K562 (cell line): ENCODE results near the gene ECSIT. TPM values are rescaled to one million over a fixed set of nuclear protein-coding genes. Genes with fewer than 3 reads are reported as not detected.

Experiments used
- BCOR ChIP-seq: fragments of 450-650 bp; IDR thresholded peaks from 2 replicates; pipeline ENCODE4 v1.6.1; 2016
- CBX1 ChIP-seq: sonication (generic); IDR thresholded peaks from 2 replicates; pipeline ENCODE4 v1.6.1; 2016; ENCODE audit warnings: antibody characterized with exemption, low read depth, mild to moderate bottlenecking
- PHF20 ChIP-seq: fragments of 450-650 bp; IDR thresholded peaks from 2 replicates; pipeline ENCODE4 v1.6.1; 2018; ENCODE audit not compliant: partially characterized antibody
- PTBP1 ChIP-seq: fragments of 200-400 bp; formaldehyde crosslinking; IDR thresholded peaks from 2 replicates; pipeline ENCODE4 v1.6.1; 2017; ENCODE audit warnings: low read depth, low read length
- RAD21 ChIP-seq, 2 experiments: fragments of 250-450 bp in 1 of 2; fragments of 450-650 bp in 1 of 2; sonication (Bioruptor Pico) in 1 of 2; formaldehyde crosslinking in 1 of 2; IDR thresholded peaks in 1 of 2; conservative IDR thresholded peaks in 1 of 2; 2 replicates each; pipeline versions ENCODE4 v1.4.0 to v1.8.0; 2020 to 2022; ENCODE audit warnings: mild to moderate bottlenecking in 2 of 2, moderate library complexity in 1 of 2
- ZNF766 ChIP-seq: fragments of 200-800 bp; sonication (Bioruptor generic); conservative IDR thresholded peaks from 2 replicates; pipeline ENCODE4 v1.6.1; 2016; ENCODE audit warnings: missing genetic modification characterization, missing compliant biosample characterization
- polyA plus RNA-seq, 8 experiments: library from polyadenylated mRNA; depleted of rRNA in 4 of 8; stranded (reverse) in 5 of 8; unstranded in 3 of 8; fragments of >200 nt; fragmentation: Nextera tagmentation in 2 of 8; fragmentation: Illumina TruSeq in 1 of 8; extraction: Ambion mirVana in 2 of 8; extraction: Trizol in 1 of 8; gene quantifications; 2 replicates each; pipeline versions ENCODE4 v1.2.1 to v1.2.3, GENCODE V29; 2011 to 2014; ENCODE audit warnings: inconsistent platforms in 1 of 8, missing spikeins in 1 of 8
- total RNA-seq, 7 experiments: library from RNA; depleted of rRNA in 6 of 7; stranded (reverse); fragments of >200 nt in 6 of 7; fragmentation: Illumina TruSeq in 2 of 7; extraction: Trizol in 2 of 7; gene quantifications; 2 replicates each; pipeline versions ENCODE4 v1.2.1 to v1.2.3, GENCODE V29; 2011 to 2021; ENCODE audit warnings: low replicate concordance in 1 of 7
- TF ChIP-seq, protein P1 (sequence below): IDR thresholded peaks from 2 replicates; pipeline ENCODE4 v1.6.1; 2012; ENCODE audit warnings: low read depth, low read length, improper control_type of control experiment, borderline replicate concordance
- TF ChIP-seq, protein P2 (sequence below), 3 experiments: IDR thresholded peaks in 2 of 3; conservative IDR thresholded peaks in 1 of 3; 2 replicates each; pipeline ENCODE4 v1.5.1; 2011 to 2012; ENCODE audit warnings: low read length in 3 of 3, mild to moderate bottlenecking in 3 of 3, control low read depth in 2 of 3, improper control_type of control experiment in 1 of 3, inconsistent platforms in 1 of 3, low read depth in 1 of 3, mixed read lengths in 1 of 3, moderate library complexity in 1 of 3; ENCODE audit not compliant: insufficient read depth in 2 of 3

The ECSIT gene
- total and polyA plus RNA-seq, 9 of the 15 experiments (the other 6 are each of a cell fraction or from before 2014, with no cell fraction given): 1.1 to 82.5 (median 43.9) TPM

DNA sequence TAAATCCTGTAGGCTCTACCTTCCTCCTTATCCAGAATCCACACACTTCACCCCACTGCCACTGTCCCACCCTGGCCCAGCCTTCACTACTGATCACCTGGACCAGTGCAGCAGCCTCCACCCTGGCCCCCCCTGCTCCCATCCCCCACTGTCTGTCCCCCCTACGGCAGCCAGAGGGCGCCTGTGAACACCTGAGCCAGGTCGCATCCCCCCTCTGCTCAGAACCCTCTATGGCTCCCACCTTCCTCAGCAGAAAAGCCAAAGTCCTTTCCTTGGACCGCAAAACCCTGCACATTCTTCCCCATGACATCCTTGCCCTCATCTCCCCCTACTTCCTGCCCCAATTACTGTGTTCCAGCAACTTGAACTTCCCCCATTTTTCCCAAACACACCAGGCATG lies 68.7 kb downstream of the ECSIT start (continued):
- TF ChIP-seq, protein P1, sequence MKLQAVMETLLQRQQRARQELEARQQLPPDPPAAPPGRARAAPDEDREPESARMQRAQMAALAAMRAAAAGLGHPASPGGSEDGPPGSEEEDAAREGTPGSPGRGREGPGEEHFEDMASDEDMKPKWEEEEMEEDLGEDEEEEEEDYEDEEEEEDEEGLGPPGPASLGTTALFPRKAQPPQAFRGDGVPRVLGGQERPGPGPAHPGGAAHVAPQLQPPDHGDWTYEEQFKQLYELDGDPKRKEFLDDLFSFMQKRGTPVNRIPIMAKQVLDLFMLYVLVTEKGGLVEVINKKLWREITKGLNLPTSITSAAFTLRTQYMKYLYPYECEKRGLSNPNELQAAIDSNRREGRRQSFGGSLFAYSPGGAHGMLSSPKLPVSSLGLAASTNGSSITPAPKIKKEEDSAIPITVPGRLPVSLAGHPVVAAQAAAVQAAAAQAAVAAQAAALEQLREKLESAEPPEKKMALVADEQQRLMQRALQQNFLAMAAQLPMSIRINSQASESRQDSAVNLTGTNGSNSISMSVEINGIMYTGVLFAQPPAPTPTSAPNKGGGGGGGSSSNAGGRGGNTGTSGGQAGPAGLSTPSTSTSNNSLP: no peak
- TF ChIP-seq BCOR (peak; percentile 97), RAD21 (CRISPR knock-in tag; conservative IDR thresholded peaks at IDR 0.05 in 1 of 2, IDR thresholded peaks at IDR 0.05 in 1 of 2) (peak in 1 of 2 experiments; percentile 24; a peak in 1 of 4 replicates), PTBP1 (0 out of 2 replicates have a peak, but pooled peaks have one; percentile 77), ZNF766 (CRISPR knock-in tag) (no peak), PHF20 (peak; percentile 31), CBX1 (peak; percentile 59; the same call in 1 of the 2 replicates)
- TF ChIP-seq, protein P2, sequence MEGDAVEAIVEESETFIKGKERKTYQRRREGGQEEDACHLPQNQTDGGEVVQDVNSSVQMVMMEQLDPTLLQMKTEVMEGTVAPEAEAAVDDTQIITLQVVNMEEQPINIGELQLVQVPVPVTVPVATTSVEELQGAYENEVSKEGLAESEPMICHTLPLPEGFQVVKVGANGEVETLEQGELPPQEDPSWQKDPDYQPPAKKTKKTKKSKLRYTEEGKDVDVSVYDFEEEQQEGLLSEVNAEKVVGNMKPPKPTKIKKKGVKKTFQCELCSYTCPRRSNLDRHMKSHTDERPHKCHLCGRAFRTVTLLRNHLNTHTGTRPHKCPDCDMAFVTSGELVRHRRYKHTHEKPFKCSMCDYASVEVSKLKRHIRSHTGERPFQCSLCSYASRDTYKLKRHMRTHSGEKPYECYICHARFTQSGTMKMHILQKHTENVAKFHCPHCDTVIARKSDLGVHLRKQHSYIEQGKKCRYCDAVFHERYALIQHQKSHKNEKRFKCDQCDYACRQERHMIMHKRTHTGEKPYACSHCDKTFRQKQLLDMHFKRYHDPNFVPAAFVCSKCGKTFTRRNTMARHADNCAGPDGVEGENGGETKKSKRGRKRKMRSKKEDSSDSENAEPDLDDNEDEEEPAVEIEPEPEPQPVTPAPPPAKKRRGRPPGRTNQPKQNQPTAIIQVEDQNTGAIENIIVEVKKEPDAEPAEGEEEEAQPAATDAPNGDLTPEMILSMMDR (IDR thresholded peaks at IDR 0.05 in 2 of 3, conservative IDR thresholded peaks at IDR 0.05 in 1 of 3; ENCODE audit: insufficient read depth in 2 of 3, low read depth in 1 of 3, low read length in 3 of 3): peak; percentile 38 to 63 (median 50); a peak in 4 of 6 replicates
